Stimulated activated naive B cell treated with anti-CD40 and anti-IgM and Interleukin-4, amounts not matched to agents 10 μg/mL and 1 μg/mL and 100 μg/mL, for 72 hours (primary cell): ENCODE results near the gene MAN2A1.

Experiments
- ATAC-seq, 2 donors: fragments of 150-1000 bp; cut with Tn5 transposase; replicated peaks; 2 replicates each; pipeline ENCODE4 v1.10.0; 2021; ENCODE audit warnings: moderate library complexity in 1 of 2
- DNase-seq: peaks from one replicate; pipeline ENCODE4 v3.0.0; 2021
- H3K27ac Mint-ChIP-seq: one replicate; pipeline ENCODE4 v1.8.0; 2022; ENCODE audit warnings: mild to moderate bottlenecking, mixed read lengths
- H3K27me3 Mint-ChIP-seq, 2 donors: one replicate each; pipeline ENCODE4 v1.8.0; 2022; ENCODE audit warnings: mixed read lengths in 2 of 2
- H3K36me3 Mint-ChIP-seq, 2 donors: one replicate each; pipeline ENCODE4 v1.8.0; 2022; ENCODE audit warnings: mixed read lengths in 2 of 2, mild to moderate bottlenecking in 1 of 2
- H3K4me1 Mint-ChIP-seq, 2 donors: one replicate each; pipeline ENCODE4 v1.8.0; 2022; ENCODE audit warnings: mixed read lengths in 2 of 2, mild to moderate bottlenecking in 1 of 2
- H3K4me3 Mint-ChIP-seq, 2 donors: one replicate each; pipeline ENCODE4 v1.8.0; 2022; ENCODE audit warnings: mild to moderate bottlenecking in 2 of 2, mixed read lengths in 2 of 2, moderate library complexity in 1 of 2
- H3K9me3 Mint-ChIP-seq, 2 donors: one replicate each; pipeline ENCODE4 v1.8.0; 2022; ENCODE audit warnings: mixed read lengths in 2 of 2, mild to moderate bottlenecking in 1 of 2

The MAN2A1 gene

DNA sequence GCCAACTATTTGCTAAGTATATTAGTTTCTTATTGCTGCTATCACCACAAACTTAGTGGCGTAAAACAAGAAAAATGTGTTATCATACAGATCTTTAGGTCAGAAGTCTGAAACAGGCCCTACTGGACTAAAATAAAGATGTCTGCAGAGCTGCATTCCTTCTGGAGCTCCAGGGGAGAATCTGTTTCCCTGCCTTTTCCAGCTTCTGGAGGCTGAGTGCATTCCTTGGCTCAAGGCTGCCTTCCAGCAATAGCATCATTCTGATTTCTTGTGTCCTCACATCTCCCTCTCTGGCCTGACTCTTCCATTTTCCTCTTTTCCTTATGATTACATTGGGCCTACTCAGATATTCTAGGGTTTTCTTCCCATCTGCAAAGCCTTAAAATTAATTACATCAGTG lies 15.9 kb downstream of the MAN2A1 start:
- H3K4me1 Mint-ChIP-seq, result peaks cover 44 to 59% of the 10 kb centered on the region in 2 donors
- no peaks in the 10 kb centered on the region for H3K9me3 Mint-ChIP-seq
- peaks cover 23 to 30% of the 10 kb centered on the region in 2 donors for H3K36me3 Mint-ChIP-seq
- no peak overlapping the region for H3K27ac Mint-ChIP-seq
- no peak overlapping the region for H3K4me3 Mint-ChIP-seq
- no peak for ATAC-seq
- no peaks in the 10 kb centered on the region for H3K27me3 Mint-ChIP-seq
- no peak for DNase-seq

DNA sequence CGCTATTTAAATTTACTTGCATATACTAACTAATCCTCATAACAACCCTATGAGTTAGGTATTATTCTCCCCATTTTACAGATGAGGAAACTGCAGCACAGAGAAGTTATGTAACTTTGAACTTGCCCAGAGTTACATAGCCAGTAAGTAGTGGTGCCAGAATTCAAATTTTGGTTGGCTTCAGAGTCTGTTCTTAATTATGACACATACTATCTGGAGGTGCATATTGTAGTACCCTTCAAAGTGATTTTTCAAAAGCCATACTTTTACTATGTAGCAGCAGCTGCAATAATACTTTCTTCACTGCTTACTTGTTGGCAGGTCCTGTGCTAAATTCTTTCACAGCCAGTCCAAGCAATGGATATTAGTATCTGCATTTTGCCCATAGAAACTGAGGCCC lies 16.4 kb downstream of the MAN2A1 start:
- peaks cover 20 to 29% of the 10 kb centered on the region in 2 donors for H3K36me3 Mint-ChIP-seq

DNA sequence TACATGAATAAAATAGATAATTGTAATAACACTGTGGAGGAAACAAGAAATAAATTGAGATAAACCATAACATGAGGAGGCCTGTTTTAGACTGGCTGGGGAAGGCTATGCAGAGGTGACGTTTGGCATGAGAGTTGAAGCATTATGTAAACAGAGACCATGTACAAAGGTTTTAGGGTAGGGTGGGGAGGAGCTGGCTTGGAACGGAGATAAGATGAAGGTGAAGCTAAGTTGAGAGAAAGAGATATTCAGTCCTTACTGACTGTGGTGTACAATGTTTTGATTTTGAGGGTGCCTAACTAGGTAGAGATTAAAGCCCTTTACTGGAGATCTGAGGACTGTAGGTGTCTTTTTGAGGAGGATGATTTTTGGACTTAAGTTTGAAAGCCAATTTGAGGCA lies 17.8 kb downstream of the MAN2A1 start:
- Mint-ChIP-seq H3K9me3 (no peaks in the 10 kb centered on the region), H3K27ac (no peak overlapping the region), H3K4me3 (no peak overlapping the region), H3K36me3 (peaks cover 14 to 21% of the 10 kb centered on the region in 2 donors), H3K27me3 (no peaks in the 10 kb centered on the region), H3K4me1 (peaks cover 34 to 61% of the 10 kb centered on the region in 2 donors)
- ATAC-seq, result no peak
- no peak for DNase-seq

More for the DNA sequence above, 16.4 kb downstream of the MAN2A1 start:
- Mint-ChIP-seq H3K27ac (no peak overlapping the region), H3K27me3 (no peaks in the 10 kb centered on the region), H3K9me3 (no peaks in the 10 kb centered on the region), H3K4me3 (no peak overlapping the region), H3K4me1 (peaks cover 40 to 59% of the 10 kb centered on the region in 2 donors)
- DNase-seq (no peak), ATAC-seq (no peak)

DNA sequence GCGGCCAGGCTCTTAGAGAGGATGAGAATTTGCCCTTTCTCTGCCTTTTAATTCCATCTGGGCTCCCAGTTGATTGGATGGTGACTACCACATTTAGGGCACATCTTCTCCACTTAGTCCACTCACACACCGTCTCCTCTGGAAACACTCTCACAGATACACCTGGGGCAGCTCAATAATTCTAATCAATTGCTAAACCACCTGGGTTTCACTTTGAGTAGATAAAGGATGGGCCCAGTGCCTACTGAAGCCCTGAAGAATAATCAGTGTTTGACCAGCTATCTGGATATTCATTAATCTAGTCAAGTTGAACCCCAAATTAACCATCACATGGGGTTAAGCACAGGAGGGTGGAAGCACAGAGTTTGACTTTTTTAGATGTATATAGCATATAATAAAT lies 19.1 kb downstream of the MAN2A1 start:
- Mint-ChIP-seq H3K9me3 (no peaks in the 10 kb centered on the region), H3K4me3 (no peak overlapping the region), H3K36me3 (peaks cover 14 to 22% of the 10 kb centered on the region in 2 donors), H3K27me3 (no peaks in the 10 kb centered on the region), H3K4me1 (peaks cover 33 to 62% of the 10 kb centered on the region in 2 donors), H3K27ac (no peak overlapping the region)
- DNase-seq (no peak), ATAC-seq (no peak)

DNA sequence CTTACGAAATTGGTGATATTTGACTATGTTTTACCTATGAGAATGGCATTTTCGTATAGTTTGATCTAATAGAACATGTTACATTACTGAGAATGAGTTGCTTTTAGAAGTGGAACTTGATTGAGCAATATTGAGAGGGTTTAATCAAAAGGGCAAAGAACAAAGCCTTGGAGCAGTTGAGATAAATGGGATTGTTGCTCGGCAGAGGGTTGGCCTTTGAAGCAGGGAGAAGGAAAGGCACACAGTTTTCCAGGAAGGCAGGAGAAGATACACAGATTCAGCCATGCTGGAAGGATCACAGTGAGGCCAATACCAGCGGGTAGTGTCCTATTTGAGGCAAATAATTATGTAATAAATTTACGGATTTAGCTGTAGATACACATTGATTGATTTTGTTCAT lies 19.5 kb downstream of the MAN2A1 start:
- H3K27ac Mint-ChIP-seq, result no peak overlapping the region
- H3K4me3 Mint-ChIP-seq, result no peak overlapping the region
- peaks cover 30 to 60% of the 10 kb centered on the region in 2 donors for H3K4me1 Mint-ChIP-seq
- no peaks in the 10 kb centered on the region for H3K27me3 Mint-ChIP-seq
- peaks cover 14 to 22% of the 10 kb centered on the region in 2 donors for H3K36me3 Mint-ChIP-seq
- ATAC-seq (no peak), DNase-seq (no peak)
- H3K9me3 Mint-ChIP-seq, result no peaks in the 10 kb centered on the region

DNA sequence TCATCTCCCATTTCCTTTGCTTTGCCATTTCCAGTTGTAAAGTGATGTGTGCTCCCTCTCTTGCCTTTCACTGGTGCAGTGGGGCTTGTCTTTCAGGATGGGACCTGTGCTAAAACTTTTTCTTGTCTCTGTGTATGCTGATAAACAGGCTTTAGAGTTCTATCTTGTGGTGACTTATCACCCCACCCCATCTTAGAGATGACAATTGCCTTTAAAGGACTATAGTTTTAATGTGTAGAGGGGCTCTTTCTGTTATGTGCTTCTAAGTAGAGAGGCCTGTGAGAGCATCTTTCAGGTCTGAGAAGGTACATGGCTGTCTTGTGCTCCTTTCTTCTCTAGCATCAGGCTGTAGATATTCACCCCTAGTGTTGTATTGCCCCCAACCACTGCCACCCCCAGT lies 21.9 kb downstream of the MAN2A1 start:
- H3K36me3 Mint-ChIP-seq, result peaks cover 18 to 22% of the 10 kb centered on the region in 2 donors
- H3K4me3 Mint-ChIP-seq, result no peak overlapping the region
- ATAC-seq, result no peak
- DNase-seq, result no peak
- no peaks in the 10 kb centered on the region for H3K27me3 Mint-ChIP-seq
- no peak overlapping the region for H3K27ac Mint-ChIP-seq
- peaks cover 22 to 49% of the 10 kb centered on the region in 2 donors for H3K4me1 Mint-ChIP-seq
- H3K9me3 Mint-ChIP-seq, result no peaks in the 10 kb centered on the region

DNA sequence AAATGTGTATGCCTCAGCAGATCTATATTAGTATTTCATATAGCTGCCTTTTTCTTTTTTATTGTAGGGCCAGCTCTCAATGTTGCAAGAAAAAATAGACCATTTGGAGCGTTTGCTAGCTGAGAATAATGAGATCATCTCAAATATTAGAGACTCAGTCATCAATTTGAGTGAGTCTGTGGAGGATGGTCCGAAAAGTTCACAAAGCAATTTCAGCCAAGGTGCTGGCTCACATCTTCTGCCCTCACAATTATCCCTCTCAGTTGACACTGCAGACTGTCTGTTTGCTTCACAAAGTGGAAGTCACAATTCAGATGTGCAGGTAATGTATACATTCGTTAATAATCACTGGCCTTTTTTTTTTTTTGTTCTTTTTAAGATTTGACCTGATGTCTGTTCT lies 23.7 kb downstream of the MAN2A1 start:
- Mint-ChIP-seq H3K4me3 (no peak overlapping the region), H3K27me3 (no peaks in the 10 kb centered on the region), H3K27ac (no peak overlapping the region), H3K9me3 (no peaks in the 10 kb centered on the region), H3K36me3 (peaks cover 16 to 20% of the 10 kb centered on the region in 2 donors), H3K4me1 (peaks cover 12 to 37% of the 10 kb centered on the region in 2 donors)
- DNase-seq, result no peak
- no peak for ATAC-seq

DNA sequence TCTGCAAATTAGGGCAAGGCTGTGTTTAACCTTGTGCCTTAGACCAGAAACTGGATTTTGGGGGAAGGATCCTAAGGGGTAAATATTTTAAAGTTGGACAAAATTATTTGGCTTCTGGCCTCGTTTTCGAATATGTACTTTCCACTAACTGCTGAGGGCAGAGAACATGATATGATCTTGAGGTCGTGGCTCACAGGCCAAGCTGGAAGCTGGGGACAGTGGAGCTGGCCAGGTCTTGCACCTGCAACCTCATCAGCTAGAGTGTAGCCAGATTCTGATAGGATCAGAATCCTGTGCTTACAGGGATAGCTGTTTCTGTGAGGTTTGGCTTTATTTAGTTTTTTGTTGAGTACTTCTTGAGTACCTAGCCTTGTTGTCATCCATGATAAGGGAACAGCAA lies 24.9 kb downstream of the MAN2A1 start:
- ATAC-seq (no peak), DNase-seq (no peak)
- Mint-ChIP-seq H3K27me3 (no peaks in the 10 kb centered on the region), H3K9me3 (no peaks in the 10 kb centered on the region), H3K27ac (no peak overlapping the region), H3K4me1 (peaks cover 8 to 26% of the 10 kb centered on the region in 2 donors), H3K4me3 (no peak overlapping the region), H3K36me3 (peaks cover 18 to 21% of the 10 kb centered on the region in 2 donors)

DNA sequence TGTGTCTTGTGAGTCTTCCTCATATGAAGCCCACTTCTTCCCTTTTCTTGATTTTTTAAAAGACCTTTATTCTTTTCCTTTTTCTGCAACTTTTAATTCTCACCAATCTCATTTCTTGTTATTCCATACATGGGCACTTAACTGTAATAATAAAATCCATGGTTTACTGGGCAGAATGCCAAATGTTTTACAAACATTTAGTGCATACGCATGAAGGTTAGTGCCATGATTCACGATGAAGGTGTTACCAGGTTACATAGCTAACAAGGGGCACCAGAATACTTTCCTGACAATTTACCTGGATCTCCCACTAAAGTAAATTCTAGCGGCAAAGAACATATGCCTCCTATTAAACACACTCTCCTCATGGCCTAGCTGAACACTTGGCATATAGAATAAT lies 28.5 kb downstream of the MAN2A1 start:
- Mint-ChIP-seq H3K36me3 (peaks cover 21 to 23% of the 10 kb centered on the region in 2 donors), H3K27me3 (no peaks in the 10 kb centered on the region), H3K9me3 (no peaks in the 10 kb centered on the region), H3K4me3 (no peak overlapping the region), H3K27ac (no peak overlapping the region), H3K4me1 (peaks cover 0 to 7% of the 10 kb centered on the region in 2 donors)
- DNase-seq (no peak), ATAC-seq (no peak)

DNA sequence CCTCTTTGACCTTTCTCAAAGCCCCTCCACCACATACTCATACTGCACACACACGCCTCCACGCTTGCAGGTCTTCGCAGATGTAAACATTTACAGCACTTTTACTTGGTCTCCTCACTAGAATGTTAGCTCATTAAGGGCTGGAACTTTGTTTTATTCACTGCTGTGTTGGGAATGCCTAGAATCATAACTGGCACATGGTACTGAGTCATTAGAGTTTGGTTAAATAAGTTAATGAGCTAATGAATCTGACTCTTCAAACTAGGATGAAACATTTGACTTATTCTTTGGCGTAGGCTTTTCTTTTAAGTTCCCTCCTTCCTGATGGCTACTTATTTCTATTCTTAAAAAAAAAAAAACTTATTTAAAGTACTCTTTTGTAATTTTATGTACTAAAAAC lies 28.9 kb downstream of the MAN2A1 start:
- Mint-ChIP-seq H3K4me1 (peaks cover 0 to 7% of the 10 kb centered on the region in 2 donors), H3K27me3 (no peaks in the 10 kb centered on the region), H3K27ac (no peak overlapping the region), H3K36me3 (peaks cover 25% of the 10 kb centered on the region in 2 donors), H3K4me3 (no peak overlapping the region), H3K9me3 (no peaks in the 10 kb centered on the region)
- no peak for ATAC-seq
- DNase-seq, result no peak

DNA sequence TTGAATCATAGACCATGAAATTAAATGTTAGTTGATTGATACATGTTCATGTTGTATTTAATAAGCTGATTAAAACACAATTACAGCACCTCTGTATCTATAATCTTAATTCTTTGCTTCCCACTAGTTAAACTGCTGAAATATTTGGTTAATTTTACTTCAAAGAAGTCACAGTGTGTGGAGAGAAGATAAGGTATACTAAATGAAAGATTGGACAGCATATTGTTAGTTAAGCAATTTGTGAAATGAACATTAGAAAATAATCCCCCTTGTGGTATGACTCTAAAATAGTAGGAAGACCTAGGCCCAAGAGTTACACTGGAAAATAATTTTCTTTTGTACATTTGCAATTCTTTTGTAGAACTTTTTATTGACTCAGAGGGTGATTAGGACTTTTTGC lies 30.3 kb downstream of the MAN2A1 start:
- ATAC-seq, result no peak
- peaks cover 24 to 25% of the 10 kb centered on the region in 2 donors for H3K36me3 Mint-ChIP-seq
- no peak overlapping the region for H3K4me3 Mint-ChIP-seq
- peaks cover 0 to 7% of the 10 kb centered on the region in 2 donors for H3K4me1 Mint-ChIP-seq
- DNase-seq, result no peak
- H3K27me3 Mint-ChIP-seq, result no peaks in the 10 kb centered on the region
- no peaks in the 10 kb centered on the region for H3K9me3 Mint-ChIP-seq
- H3K27ac Mint-ChIP-seq, result no peak overlapping the region

DNA sequence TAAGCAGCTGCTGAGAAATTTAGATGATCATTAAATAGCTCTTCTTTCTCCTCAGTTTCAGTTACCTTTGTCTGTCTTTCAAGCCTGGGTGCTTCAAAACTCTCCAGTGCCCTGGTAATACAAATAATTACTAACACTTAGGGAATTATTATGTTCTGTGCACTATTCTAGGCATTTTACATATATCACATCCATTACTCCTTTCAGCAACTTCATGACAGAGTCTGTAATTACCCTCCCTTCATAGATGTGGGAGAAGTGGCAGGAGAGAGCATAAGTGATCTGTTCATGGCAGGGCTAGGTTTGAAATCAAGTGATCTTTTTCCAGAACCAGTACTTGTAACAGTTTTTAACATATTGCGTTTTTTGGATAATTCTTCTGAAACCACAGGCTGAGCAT lies 32.0 kb downstream of the MAN2A1 start:
- Mint-ChIP-seq H3K27ac (no peak overlapping the region), H3K27me3 (no peaks in the 10 kb centered on the region), H3K36me3 (peaks cover 23 to 29% of the 10 kb centered on the region in 2 donors), H3K4me1 (peaks cover 0 to 7% of the 10 kb centered on the region in 2 donors), H3K9me3 (no peaks in the 10 kb centered on the region), H3K4me3 (no peak overlapping the region)
- no peak for ATAC-seq
- DNase-seq, result no peak

DNA sequence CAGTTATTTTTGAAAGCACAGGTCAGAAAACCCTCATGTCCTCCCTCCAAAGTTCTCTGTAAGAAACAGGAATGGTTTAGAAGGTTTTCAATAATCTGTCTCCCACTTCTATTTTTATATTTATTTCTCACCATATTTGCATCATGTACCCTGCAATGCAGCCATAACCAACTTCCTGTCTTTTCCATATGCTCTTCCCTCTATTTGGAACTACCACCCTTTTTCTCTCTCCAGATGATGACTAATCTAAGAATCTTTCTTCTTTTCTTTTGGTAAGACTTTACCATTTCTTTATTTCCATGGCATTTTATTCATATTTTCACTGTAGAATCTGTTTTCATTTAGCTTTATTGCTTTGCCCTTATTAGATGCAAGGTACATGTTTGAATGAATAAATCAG lies 33.9 kb downstream of the MAN2A1 start:
- DNase-seq (no peak), ATAC-seq (no peak)
- H3K27ac Mint-ChIP-seq, result no peak overlapping the region
- H3K9me3 Mint-ChIP-seq, result no peaks in the 10 kb centered on the region
- no peaks in the 10 kb centered on the region for H3K27me3 Mint-ChIP-seq
- H3K36me3 Mint-ChIP-seq, result peaks cover 15 to 27% of the 10 kb centered on the region in 2 donors
- H3K4me1 Mint-ChIP-seq, result peaks cover 0 to 8% of the 10 kb centered on the region in 2 donors
- no peak overlapping the region for H3K4me3 Mint-ChIP-seq

DNA sequence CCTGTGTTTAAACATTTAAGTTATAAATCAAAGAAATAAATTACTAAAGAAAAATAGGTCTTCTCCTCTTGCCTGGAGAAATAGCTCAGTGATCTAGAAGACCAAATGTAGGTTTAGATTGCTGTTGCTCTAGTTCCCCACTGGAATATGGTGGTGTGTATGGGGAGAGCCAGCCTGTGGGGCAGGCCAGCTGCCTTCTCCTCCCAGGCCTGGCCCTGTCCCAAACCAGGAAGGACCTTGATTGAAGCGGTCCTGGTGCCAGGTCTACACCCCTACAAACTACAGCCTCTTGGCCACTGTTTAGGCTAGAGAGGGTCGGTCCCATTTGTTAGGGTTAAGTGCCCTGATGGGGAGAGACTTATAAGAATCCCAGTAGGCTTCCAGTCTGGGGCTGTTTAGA lies 35.4 kb downstream of the MAN2A1 start:
- H3K4me3 Mint-ChIP-seq, result no peak overlapping the region
- peaks cover 14 to 26% of the 10 kb centered on the region in 2 donors for H3K36me3 Mint-ChIP-seq
- peaks cover 0 to 7% of the 10 kb centered on the region in 2 donors for H3K4me1 Mint-ChIP-seq
- no peak overlapping the region for H3K27ac Mint-ChIP-seq
- ATAC-seq (no peak), DNase-seq (no peak)
- H3K27me3 Mint-ChIP-seq, result no peaks in the 10 kb centered on the region
- no peaks in the 10 kb centered on the region for H3K9me3 Mint-ChIP-seq

DNA sequence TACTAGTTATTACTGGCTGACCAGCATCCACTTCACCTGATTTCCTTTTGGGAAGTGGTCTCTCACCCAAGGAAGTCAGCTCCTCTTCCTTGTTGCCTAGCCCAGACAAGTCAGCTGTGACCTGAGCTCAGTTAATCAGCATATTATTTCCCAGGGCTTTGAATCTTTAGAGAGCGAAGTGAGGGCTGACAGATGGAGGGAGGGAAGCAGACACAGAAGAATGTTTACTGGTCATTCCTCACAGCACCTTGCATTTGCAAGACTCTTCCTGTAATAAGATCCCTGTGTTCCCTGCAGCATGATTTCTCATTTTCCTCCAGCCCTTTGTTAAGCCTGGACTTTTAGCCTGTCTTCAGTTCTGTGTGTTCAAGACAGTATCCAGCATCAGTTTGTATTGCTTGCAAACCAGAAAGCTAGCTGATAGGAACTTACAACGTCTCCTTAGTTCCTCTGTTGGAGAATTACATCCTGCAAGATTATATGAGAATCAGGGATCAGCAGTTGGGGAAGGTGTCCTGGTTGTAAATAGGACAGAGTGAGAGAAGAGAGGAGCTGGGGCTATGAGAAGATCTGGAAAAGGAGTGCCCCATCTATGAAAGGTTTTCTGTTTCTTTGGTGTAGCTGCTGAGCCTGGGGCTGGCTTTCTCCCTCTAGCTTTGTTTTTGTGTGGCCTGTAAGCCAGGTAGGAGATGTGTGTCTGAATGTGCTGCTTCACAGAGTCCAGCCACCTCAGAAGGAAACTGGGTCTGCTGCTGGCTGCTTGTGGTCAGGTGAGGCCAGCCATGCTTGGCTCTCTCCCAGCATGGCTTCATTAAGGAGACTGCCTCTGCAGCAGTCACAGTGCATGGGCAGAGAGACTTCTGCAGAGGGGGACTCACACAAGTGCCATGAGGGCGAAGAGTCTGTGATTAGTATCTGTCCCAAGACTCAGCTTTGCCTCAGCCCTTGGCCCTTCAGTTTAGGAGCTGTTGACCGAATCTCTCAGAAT lies 50.3 kb downstream of the MAN2A1 start:
- H3K9me3 Mint-ChIP-seq, result no peaks in the 10 kb centered on the region
- no peak overlapping the region for H3K4me3 Mint-ChIP-seq
- no peaks in the 10 kb centered on the region for H3K27me3 Mint-ChIP-seq
- DNase-seq, result no peak
- H3K27ac Mint-ChIP-seq, result peak overlapping the region; percentile 59
- peaks cover 20 to 24% of the 10 kb centered on the region in 2 donors for H3K4me1 Mint-ChIP-seq
- peak; percentile 89 to 99 for ATAC-seq
- H3K36me3 Mint-ChIP-seq, result peaks cover 32 to 53% of the 10 kb centered on the region in 2 donors
